HG03342 (cell line): ENCODE data around the gene KANK4.
"Not testable (repeated sequence)": the region's sequence is repeated elsewhere in the genome, so short reads cannot be mapped to it uniquely, and the experiment has no call there.

Experiments used
- ATAC-seq: cut with Tn5 transposase; IDR thresholded peaks from one replicate; pipeline ENCODE4 v1.9.1; 2021; ENCODE audit warnings: mild to moderate bottlenecking, moderate library complexity; ENCODE audit not compliant: unreplicated experiment

The KANK4 gene

GRCh38 chr1:62276791-62277190 is 42.4 kb downstream of the KANK4 start:
- ATAC-seq: no peak

- ATAC-seq: no peak
Measured at GRCh38 chr1:62274496-62275485, 44.4 kb downstream of the KANK4 start.

- no peak for ATAC-seq
Measured at GRCh38 chr1:62273953-62274352, 45.3 kb downstream of the KANK4 start.

- ATAC-seq: peak; percentile 78
Measured at GRCh38 chr1:62271948-62272728, 47.1 kb downstream of the KANK4 start.

- ATAC-seq: no peak
Measured at GRCh38 chr1:62271134-62271533, 48.1 kb downstream of the KANK4 start.

GRCh38 chr1:62269851-62270495 is 49.3 kb downstream of the KANK4 start:
- ATAC-seq: no peak

- ATAC-seq: no peak
Measured at GRCh38 chr1:62269439-62269838, 49.8 kb downstream of the KANK4 start.

GRCh38 chr1:62268315-62268714 is 50.9 kb downstream of the KANK4 start:
- no peak for ATAC-seq

GRCh38 chr1:62265956-62266935 is 53.0 kb downstream of the KANK4 start:
- ATAC-seq: no peak

- ATAC-seq: no peak
Measured at GRCh38 chr1:62263814-62264353, 55.4 kb downstream of the KANK4 start.

GRCh38 chr1:62263006-62263813 is 56.0 kb downstream of the KANK4 start:
- ATAC-seq: no peak

- ATAC-seq: no peak
Measured at GRCh38 chr1:62260688-62261087, 58.5 kb downstream of the KANK4 start.

- no peak for ATAC-seq
Measured at GRCh38 chr1:62259551-62259950, 59.7 kb downstream of the KANK4 start.

- no peak for ATAC-seq
Measured at GRCh38 chr1:62250126-62250726, 69.0 kb downstream of the KANK4 start.

GRCh38 chr1:62247391-62248168 is 71.7 kb downstream of the KANK4 start:
- ATAC-seq: no peak

GRCh38 chr1:62245201-62245600 is 74.0 kb downstream of the KANK4 start:
- no peak for ATAC-seq

- not testable (repeated sequence) for ATAC-seq
Measured at GRCh38 chr1:62244380-62244779, 74.9 kb downstream of the KANK4 start.
